AG04450 (cell line): Measurements from ENCODE around the gene LAMA5. TPM values are rescaled to one million over a fixed set of nuclear protein-coding genes. Genes with fewer than 3 reads are reported as not detected.

ENCODE experiments used
- CTCF ChIA-PET: fragments of 300-600, 350-600 bp; formaldehyde crosslinking; extraction: SDS; loops from one replicate; lab custom pipeline; 2022; ENCODE audit warnings: antibody characterized with exemption, inconsistent platforms; lab: Charles Lee
- POLR2A ChIA-PET: fragments of 350-600 bp; formaldehyde crosslinking; extraction: SDS; loops from one replicate; lab custom pipeline; 2021; ENCODE audit warnings: antibody characterized with exemption, inconsistent platforms; lab: Yijun Ruan, JAX
- DNase-seq: peaks from one replicate; pipeline ENCODE4 v3.0.0-alpha.2; 2011; ENCODE audit warnings: low read depth, low spot score
- H3K27ac ChIP-seq: one replicate; pipeline ENCODE4 v1.5.1; 2012; ENCODE audit warnings: low read depth, low read length, control low read depth
- H3K27me3 ChIP-seq: one replicate; pipeline ENCODE4 v1.6.0; 2012; ENCODE audit warnings: low read length; ENCODE audit not compliant: control insufficient read depth, insufficient read depth
- H3K4me3 ChIP-seq: 2 replicates; pipeline ENCODE4 v1.5.1; 2011; ENCODE audit warnings: mild to moderate bottlenecking, low read depth, low read length, control low read depth
- H3K9me3 ChIP-seq: 2 replicates; pipeline ENCODE4 v1.5.1; 2012; ENCODE audit warnings: low read length; ENCODE audit not compliant: control insufficient read depth, insufficient read depth
- CTCF ChIP-seq: IDR thresholded peaks from 2 replicates; pipeline ENCODE4 v1.5.1; 2011; ENCODE audit warnings: low read depth, low read length, control low read depth, inconsistent platforms
- polyA plus RNA-seq: library from polyadenylated mRNA; depleted of rRNA; stranded (reverse); fragments of >200 nt; gene quantifications from 2 replicates; pipeline ENCODE4 v1.2.3, GENCODE V29; 2011

The LAMA5 gene
- polyA plus RNA-seq, 1 experiment, result 1.9 TPM

- H3K27ac ChIP-seq, result no peak overlapping the region
- H3K4me3 ChIP-seq, result no peak overlapping the region
- no peaks in the 10 kb centered on the region; the same call in 1 of the 2 replicates for H3K9me3 ChIP-seq
- no peaks in the 10 kb centered on the region for H3K27me3 ChIP-seq
- DNase-seq, result no peak
- TF ChIP-seq CTCF, result no peak
- POLR2A ChIA-PET, result no interaction called here
- CTCF ChIA-PET, result no interaction called here
These were observed 12.2 kb downstream of the LAMA5 start for GRCh38 chr20:62354811-62355341.

DNA sequence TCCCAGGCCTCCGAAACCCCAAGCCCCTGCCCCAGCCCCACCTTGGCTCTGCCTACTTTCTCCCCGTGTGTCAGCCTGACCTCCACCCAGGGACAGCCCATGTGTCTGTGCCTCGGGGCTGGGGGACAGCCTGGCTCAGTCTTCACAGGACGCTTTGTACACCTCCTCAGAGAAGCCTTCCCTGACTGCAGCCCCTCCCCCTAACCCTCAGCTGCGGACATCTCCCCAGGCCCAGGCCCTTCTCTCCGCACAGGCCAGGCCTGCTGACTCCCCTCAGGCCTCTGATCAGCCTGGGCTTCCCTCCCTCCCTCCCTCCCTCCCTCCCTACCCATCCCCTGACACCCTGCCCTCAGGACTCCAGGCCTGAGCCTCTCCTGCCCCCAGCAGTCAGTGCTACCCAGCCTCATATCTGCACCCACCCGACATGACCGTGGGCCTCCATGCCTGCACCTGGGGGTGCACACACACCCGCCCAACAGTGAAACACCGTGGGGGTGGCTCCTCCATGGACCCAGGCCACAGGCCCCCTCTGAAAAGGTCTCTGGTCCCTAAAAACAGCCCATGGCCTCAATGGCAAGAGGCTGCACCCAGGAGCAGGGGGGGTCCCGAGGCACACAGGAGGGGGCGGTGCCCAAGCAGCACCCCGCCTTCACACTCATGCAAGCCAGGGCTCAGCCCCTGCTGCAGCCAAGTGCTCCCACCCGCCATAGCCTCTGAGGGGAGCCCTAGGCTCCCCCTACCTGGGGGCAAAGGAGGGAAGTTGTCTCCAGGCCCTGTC, 12.9 kb downstream of the LAMA5 start:
- CTCF ChIA-PET, result no interaction called here

GRCh38 chr20:62353289-62354030, 13.7 kb downstream of the LAMA5 start:
- H3K27ac ChIP-seq, result no peak overlapping the region
- CTCF ChIA-PET, result no interaction called here
- no peak for TF ChIP-seq CTCF
- POLR2A ChIA-PET, result no interaction called here
- H3K27me3 ChIP-seq, result no peaks in the 10 kb centered on the region
- peaks cover 6% of the 10 kb centered on the region for H3K9me3 ChIP-seq
- no peak for DNase-seq
- no peak overlapping the region for H3K4me3 ChIP-seq

More for the DNA sequence above, 12.9 kb downstream of the LAMA5 start:
- DNase-seq, result no peak
- POLR2A ChIA-PET, result no interaction called here
- peaks cover under 1% of the 10 kb centered on the region for H3K9me3 ChIP-seq
- no peaks in the 10 kb centered on the region for H3K27me3 ChIP-seq
- no peak overlapping the region for H3K27ac ChIP-seq
- no peak overlapping the region for H3K4me3 ChIP-seq
- no peak for TF ChIP-seq CTCF

- H3K9me3 ChIP-seq, result peaks cover 6% of the 10 kb centered on the region
- POLR2A ChIA-PET, result no interaction called here
- TF ChIP-seq CTCF, result no peak
- no peak overlapping the region for H3K27ac ChIP-seq
- no peak for DNase-seq
- CTCF ChIA-PET, result no interaction called here
- no peaks in the 10 kb centered on the region for H3K27me3 ChIP-seq
- no peak overlapping the region for H3K4me3 ChIP-seq
These were observed 14.5 kb downstream of the LAMA5 start for GRCh38 chr20:62352402-62353288.
